GM12892 (cell line): ENCODE measurements around the gene TSC22D1.

Experiments used
- POLR2A ChIP-seq: IDR thresholded peaks from 2 replicates; pipeline ENCODE4 v1.6.1; 2011; ENCODE audit warnings: low read depth, low read length, control low read depth
- POLR2AphosphoS5 ChIP-seq: IDR thresholded peaks from 2 replicates; pipeline ENCODE4 v1.6.1; 2011; ENCODE audit warnings: low read depth, low read length, control low read depth
- TAF1 ChIP-seq: IDR thresholded peaks from 2 replicates; pipeline ENCODE4 v1.6.1; 2011; ENCODE audit warnings: low read depth, mild to moderate bottlenecking, control low read depth, low read length, borderline replicate concordance

- TF ChIP-seq POLR2A (no peak), TAF1 (no peak), POLR2AphosphoS5 (no peak)
Measured at GRCh38 chr13:44452418-44452817, 123.7 kb downstream of the TSC22D1 start.
